ENCODE results near the gene FREM3.
"Not testable (repeated sequence)": the region's sequence is repeated elsewhere in the genome, so short reads cannot be mapped to it uniquely, and the experiment has no call there.

Gene FREM3

GRCh38 chr4:143700416-143701352, at the start of gene FREM3:
Gene FREM3, minus strand, starts transcription at chr4:143700675. Its CDS starts 0 bp downstream, at chr4:143700675.
- DNase-seq = no peak

- DNase-seq = no peak
Measured at GRCh38 chr4:143745874-143746273, 45.4 kb upstream of the FREM3 start.

GRCh38 chr4:143743591-143743990, 43.1 kb upstream of the FREM3 start:
- DNase-seq = no peak

- DNase-seq = no peak
Measured at GRCh38 chr4:143742834-143743233, 42.4 kb upstream of the FREM3 start.

- DNase-seq = no peak
Measured at GRCh38 chr4:143736861-143737260, 36.4 kb upstream of the FREM3 start.

- DNase-seq = not testable (repeated sequence)
Measured at GRCh38 chr4:143736061-143736460, 35.6 kb upstream of the FREM3 start.

GRCh38 chr4:143728166-143728565, 27.7 kb upstream of the FREM3 start:
- DNase-seq = no peak

GRCh38 chr4:143726714-143727113, 26.2 kb upstream of the FREM3 start:
- no peak for DNase-seq

GRCh38 chr4:143721317-143721716, 20.8 kb upstream of the FREM3 start:
- no peak for DNase-seq

- DNase-seq = not testable (repeated sequence)
Measured at GRCh38 chr4:143718748-143719147, 18.3 kb upstream of the FREM3 start.

GRCh38 chr4:143713955-143714625, 13.6 kb upstream of the FREM3 start:
- DNase-seq = no peak

GRCh38 chr4:143713553-143713952, 13.1 kb upstream of the FREM3 start:
- DNase-seq = no peak

- no peak for DNase-seq
Measured at GRCh38 chr4:143712155-143712550, 11.7 kb upstream of the FREM3 start.

- no peak for DNase-seq
Measured at GRCh38 chr4:143711543-143712154, 11.2 kb upstream of the FREM3 start.

- no peak for DNase-seq
Measured at GRCh38 chr4:143701365-143701764, 890 bp upstream of the FREM3 start.

- no peak for DNase-seq
Measured at GRCh38 chr4:143700046-143700415, 444 bp downstream of the FREM3 start.

GRCh38 chr4:143699331-143700045, 987 bp downstream of the FREM3 start:
- DNase-seq = no peak

GRCh38 chr4:143693856-143694255, 6.6 kb downstream of the FREM3 start:
- no peak for DNase-seq

- no peak for DNase-seq
Measured at GRCh38 chr4:143692241-143692640, 8.2 kb downstream of the FREM3 start.

GRCh38 chr4:143679434-143679833, 21.0 kb downstream of the FREM3 start:
- no peak for DNase-seq

GRCh38 chr4:143673629-143674028, 26.8 kb downstream of the FREM3 start:
- not testable (repeated sequence) for DNase-seq

GRCh38 chr4:143668930-143669552, 31.4 kb downstream of the FREM3 start:
- DNase-seq = no peak

- no peak for DNase-seq
Measured at GRCh38 chr4:143667461-143667860, 33.0 kb downstream of the FREM3 start.
